ENCODE measurements around the gene FCHO2.

- TF ChIP-seq ZNF274 (IDR thresholded peaks at IDR 0.05; ENCODE audit: low read depth, low read length) (no peak), SUZ12 (IDR thresholded peaks at IDR 0.05; ENCODE audit: extremely low read depth, insufficient read depth, insufficient read length) (no peak)
Observed at GRCh38 chr5:72949481-72949880, 6.4 kb upstream of the FCHO2 start.

Data from NT2/D1 (cell line).